Stimulated activated CD8-positive, alpha-beta memory T cell treated with anti-CD3 and anti-CD28 coated beads, Interleukin-7, amount 100 ng/mL, for 24 hours (primary cell): ENCODE measurements around the gene RIOX2.

Experiments used
- DNase-seq: peaks from one replicate; pipeline ENCODE4 v3.0.0-alpha.2; 2020; ENCODE audit warnings: low read depth

RIOX2 gene

DNA sequence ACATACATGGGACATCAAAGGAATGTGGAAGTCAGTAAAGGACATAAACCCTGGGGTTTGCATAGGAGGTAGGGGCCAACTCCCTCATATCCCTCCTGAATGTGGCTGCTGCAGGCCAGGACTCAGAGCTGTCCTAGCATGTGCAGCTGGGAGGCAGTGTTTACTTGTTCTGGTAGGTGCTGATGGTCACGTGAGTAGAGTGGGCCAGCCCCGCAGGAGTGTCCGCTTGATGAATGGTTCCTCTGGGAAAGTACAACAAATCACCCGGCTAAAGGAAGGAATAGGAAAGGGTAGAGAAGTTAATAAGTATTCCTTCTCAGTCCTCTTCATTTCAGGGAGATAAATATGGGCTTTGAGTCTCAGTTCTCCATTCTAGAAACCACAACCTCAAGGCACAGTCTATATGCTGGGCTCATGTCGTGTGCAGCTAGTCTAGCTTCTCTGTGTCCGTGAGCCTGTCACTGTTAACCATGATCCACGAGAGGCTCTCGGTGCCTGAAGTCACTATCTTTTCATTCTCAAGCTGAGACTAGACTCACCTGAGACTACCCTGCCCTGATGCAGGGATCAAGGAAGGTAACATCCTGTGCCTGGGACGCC, 17.9 kb downstream of the RIOX2 start:
- DNase-seq, result no peak

DNA sequence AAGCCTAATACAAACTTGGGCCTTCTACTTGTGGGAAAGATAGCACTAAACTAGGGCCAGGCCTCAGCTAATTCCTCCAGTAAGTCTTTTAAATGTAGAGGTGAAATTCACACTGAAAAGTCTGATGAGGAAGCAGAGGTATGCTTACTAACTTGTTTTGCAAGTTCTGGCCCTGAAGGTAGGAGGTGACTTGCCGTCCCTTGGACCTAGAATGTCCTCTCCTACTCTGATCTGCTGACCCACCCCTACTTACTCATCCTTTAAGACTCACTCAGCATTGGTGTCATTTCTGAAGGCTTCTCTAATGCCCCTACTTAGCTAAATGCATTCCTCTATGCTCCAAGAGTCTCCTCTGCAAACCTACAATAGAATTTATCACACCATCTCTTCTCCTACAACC, 19.4 kb downstream of the RIOX2 start:
- no peak for DNase-seq

DNA sequence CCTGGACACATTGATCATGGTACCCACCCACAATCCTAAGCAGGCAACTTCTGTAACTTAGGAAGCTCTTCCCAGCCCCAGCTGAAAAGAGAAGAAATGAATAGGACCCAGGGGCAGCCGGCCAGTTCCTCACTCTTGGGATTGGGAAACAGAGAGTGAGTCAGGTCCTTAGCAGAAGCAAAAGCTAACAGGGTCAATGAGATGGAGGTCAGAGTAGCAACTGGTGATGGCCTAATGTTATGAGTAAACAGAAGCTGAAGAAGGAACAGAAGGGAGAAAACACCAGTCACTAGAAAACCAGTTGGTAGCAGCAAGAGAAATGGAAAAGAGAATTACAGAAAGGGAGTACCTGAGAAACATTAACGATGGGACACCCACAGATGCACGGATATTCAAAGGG, 20.0 kb downstream of the RIOX2 start:
- no peak for DNase-seq

DNA sequence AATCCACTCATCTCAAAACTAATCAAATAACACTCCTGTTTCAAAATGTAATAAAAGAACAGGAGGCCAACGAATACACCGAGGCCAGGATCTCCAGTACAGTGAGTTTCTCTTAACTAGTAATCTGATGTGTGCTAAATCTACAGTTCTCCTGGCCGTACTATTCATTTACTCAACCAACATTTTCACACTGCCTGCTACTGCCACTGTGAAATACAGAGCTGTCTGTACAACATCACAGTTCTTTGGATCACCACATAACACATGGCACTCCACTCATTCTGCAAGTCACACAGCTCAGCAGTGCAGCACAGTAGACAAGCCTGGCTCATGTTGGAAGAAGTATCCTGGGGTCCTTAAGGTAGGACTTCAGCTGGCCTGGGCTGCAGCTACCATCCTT, 21.9 kb downstream of the RIOX2 start:
- DNase-seq, result no peak

DNA sequence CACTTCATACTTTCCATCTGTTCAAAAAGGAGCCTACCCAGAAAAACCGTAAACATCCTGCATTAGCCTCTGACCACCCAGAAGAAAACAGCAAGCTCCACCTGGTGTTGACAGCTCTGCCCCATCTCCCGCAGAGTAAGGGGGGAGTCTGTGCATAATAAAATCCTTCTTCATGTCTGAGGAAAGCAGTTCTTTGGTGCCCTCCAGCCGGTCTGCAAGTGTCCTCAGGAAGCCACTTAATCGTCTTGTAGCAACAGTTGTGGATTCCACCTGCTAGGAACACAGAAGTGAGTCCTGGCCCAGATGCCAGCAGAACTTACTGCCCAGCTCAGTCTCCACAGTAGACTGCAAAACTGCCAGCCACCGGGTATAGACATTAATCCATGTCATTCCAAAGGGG, 22.5 kb downstream of the RIOX2 start:
- DNase-seq, result no peak

DNA sequence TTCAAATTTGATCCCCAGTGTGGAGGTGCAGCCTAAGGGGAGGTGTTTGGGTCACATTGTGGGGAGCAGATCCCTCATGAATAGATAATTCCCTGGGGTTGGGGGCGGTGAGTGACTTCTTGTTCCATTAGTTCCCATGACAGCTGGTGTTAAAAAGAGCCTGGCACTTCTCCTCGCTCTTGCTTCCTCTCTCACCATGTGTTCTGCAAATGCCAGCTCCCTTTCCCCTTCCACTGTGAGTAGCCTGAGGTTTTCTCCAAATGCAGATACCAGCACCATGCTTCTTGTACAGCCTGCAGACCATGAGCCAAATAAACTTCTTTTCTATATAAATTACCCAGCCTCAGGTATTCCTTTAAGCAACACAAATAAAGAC, 23.1 kb downstream of the RIOX2 start:
- DNase-seq, result no peak

DNA sequence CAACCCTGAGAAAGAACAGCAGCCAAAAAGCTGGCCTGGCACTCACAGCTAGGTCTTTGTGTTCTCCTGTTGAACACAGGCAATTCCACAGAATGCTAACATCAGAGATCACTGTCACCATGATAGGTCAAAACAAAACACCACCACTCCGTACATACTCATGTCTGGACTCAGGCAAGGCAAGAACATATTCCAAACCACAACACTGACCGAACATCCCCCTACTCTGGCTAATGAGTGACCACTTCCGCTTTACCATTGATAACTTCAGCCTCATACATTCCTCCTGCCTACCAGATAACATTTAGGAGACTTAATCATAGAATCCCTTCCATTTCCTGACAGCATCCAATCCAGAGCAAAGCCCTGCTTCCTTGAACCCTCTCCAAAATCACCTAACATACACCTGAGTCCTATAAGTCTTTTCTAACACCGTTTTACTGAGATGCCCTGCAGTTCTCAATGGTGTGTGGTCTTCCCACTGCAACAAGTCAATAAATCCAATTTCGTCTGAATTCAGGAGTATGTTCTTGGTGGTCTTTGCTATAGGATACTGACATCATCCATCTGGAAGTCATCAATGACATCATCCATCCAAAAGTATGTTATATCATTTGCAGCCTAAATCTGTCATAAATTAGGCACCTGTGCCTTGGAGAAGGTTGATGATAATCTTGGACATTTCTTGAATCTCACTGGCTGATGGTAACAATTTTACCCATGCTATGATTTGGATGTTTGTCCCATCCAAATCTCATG, 23.7 kb downstream of the RIOX2 start:
- DNase-seq, result no peak

DNA sequence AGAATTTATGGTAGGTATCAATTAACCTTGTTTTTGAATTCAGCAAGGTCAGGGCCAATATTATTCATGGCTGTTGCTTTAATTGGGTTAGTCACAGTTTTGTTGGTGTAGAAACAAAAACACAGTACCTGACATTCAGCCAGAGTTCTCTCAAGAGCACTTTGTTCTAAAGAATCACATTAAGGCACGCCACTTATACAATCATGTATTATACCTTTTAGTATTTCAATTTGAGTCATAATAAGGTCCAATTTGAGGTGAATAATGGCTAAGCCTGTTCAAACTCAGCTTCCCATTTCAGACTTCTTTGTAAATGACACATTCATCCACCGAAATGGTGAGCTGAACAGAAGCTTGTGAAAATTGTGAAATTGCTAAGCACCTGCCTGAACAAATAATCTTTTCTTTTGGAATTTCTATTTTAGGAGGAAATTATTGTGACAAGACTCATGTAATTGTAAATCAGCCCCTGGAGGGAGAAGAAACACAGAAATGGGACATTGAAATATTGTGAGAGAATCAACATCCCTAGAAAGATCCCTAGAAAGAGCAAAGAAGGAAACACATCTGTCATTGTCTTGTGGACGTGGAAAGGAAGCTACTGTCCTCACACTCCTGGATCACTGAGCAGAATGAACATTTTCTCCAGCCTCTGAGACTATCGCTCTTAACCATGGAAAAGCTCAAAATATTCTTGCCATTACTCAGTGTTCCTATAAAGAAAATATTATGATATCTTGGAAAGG, 29.3 kb downstream of the RIOX2 start:
- no peak for DNase-seq

DNA sequence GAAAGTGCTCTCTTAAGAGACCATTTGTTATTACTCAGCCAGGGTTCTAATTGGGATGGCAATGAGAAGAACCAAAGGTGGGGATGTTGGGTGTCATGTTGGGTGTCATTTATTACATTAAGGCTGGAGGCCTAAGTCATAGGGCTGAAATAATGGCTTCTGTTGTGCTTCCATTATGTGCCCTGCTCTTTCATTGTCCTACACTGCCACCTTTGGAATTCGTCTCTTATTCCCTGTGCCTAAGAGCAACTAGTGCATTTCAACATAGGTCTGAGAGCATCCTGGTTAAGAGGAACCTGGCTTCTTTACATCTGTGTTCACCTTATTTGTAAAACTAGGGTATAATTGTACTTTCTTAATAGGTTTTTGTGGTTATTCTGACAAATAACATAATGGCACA, 32.2 kb downstream of the RIOX2 start:
- DNase-seq, result no peak

DNA sequence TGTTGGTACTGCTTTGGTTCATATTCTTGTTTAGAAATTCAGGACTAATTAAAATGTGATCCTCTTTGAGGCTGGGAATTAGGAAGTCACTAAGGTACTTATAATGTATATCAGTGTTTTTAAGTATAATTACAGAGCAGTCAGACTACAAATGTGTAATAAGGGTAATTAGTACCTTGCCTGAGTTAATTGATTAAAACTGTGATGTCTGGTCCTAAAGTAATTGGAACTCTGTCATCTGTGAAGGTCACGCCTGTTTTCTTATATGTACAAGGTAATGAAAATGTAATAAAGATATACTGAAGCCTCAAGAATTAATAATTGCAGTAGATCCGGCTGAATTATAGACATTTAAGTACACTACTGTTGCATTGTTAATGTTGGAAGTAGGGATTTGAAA, 32.8 kb downstream of the RIOX2 start:
- no peak for DNase-seq

DNA sequence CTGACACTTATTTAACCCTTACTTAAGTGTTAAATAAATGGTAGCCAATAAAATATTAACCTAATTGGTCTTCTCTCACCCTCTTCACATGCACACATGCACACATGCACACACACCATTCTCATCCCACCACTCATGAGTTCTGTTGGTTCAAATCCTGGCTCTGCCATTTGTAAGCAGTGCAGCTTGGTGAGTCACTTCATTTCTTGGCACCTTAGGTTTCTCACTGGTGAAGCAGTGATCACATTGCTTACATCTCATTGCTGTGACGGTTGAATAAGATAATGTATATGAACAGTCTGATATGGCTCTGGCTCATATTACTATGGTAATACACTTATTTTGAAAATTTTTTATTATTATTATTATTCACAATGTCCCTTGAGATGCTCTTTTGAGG, 33.8 kb downstream of the RIOX2 start:
- no peak for DNase-seq

DNA sequence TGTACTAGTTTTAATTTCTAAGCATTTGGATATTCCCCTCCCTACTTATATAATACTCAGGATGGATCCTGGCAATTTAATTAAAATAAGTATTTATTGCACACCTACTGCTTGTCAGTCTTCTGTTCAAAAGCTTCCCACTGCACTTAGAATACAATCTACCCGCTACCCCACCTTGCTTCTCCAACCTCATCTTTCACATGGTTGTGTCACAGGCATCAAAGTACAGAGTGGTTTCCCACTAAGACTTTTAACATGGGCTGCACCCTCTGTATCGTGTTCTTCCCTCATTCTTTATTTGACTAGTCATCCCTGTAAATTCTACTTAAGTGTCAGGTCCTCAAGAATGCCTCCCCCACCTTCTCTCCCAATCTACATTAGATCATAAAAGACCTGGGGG, 35.0 kb downstream of the RIOX2 start:
- DNase-seq, result no peak

DNA sequence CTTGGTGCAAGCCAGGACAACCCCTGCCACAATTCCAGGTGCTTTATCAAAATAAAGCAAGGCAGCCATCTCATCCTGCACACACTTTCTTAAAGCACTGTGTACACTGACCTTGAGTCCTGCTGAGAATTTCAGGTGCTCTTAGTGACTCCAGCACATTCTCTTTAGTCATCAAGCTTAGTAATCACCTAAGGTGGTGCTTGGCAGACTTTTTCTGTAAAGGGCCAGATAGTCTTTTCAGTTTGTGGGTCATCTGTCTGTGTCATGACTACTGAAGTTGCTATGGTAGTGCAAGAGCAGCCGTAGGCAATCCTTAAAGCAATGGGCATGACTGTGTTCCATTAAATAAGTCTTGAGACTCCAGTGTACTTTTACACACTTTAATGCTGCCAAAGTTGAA, 36.4 kb downstream of the RIOX2 start:
- no peak for DNase-seq

DNA sequence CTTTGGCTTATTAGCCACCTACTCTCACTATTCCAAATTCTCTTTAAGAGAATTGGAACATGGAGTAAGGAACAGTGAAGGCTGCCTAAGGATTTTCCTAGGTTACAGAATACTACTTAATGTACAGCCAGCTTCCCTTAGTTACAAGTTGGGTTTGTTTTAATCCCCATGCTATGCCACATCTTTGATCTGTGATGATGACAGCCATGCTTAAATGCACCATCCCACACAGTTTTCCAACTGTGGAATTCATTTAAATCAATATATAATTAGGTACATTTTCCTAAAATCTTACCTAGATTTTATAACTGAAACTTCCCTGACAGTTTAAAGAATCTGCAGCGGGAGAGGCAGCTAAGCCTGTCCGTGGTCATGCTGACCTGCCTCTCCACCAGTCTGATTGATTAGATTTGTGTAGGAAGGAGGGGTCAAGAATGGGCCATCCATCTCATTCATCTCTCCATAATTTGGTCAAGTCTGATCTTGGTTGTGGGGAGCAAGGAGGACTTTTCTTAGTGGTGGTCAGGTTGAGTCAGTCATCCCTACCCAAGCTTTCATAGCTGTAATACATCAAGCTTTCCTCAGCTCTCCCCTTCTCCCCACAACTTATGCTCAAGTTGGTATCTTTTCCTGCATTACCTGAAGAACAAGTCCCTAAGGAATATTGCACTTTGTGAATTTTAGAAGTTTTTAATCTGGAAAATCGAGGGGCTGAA, 37.1 kb downstream of the RIOX2 start:
- no peak for DNase-seq

DNA sequence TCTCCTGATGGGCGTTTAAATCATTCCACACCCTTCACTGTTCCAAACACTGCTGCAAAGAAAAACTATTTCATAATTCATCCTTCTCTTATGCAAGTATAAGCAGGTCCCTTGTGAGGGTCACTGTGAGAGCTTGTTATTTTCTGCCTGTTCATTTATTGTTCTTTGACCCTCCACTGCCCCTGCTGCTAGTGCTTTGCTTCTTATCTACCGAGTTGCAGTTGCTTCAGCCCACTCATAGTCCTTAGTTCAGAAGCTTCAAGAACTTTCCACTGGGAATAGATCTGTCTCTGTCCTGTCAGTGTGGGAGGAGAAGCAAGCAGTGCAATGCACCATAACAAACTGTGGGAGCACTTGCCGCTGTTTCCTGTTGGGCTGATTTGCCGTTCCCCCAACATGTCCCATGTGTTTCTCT, 39.8 kb downstream of the RIOX2 start:
- no peak for DNase-seq

DNA sequence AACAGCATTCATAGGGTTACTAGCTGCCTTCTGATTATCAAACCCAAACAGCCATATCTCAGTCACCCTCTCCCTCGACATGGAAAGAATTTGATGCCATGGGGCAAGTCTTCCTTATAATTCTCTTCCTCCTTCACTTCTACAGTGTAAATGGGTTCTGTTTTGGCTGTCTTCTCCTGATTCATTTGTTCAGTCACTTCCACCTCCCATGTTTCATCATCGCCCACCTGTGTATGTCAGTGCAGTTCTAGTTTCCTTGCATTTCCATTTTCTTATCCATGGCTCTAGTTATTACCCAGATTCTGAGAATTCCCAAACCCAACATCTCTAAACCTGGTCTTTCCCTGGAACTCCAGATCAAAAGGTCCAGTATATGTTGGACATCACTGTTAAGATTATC, 41.0 kb downstream of the RIOX2 start:
- DNase-seq, result no peak

DNA sequence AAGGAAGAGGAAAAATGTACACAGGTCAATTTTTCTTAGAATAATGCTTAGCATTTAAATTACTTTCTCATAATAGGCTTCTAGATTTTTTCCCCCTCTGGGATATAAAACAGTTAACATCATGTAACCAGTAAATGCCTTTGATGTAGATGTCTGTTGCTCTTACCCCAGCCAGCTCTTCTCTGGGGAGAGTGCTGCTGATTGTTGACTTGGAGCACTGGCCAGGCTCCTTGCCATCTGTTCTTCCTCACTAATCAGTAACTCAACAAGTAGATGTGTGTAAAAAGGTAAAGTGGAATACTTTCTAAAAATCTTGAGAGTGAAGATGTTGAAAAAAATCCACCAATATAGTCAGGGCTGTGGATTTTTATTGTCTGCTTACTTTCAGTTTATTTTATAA, 42.2 kb downstream of the RIOX2 start:
- no peak for DNase-seq

DNA sequence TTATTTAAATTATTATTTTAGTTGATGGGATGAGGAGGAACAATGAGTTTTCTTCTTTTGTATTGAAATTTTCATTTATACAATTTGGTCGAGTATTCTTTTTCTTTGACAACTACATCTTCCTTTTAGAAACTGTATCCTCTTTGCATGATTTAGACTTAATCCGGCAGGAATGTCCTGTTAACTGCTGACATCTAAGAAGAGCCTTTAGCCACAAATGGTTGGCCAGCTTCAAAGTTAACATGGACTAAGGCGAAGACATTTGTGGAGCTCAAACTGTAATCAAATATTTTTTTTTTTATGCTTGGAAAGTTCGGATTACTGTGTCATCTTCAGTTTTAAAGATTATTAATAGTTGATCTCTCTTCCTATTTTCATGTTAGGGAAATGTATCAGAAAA, 43.2 kb downstream of the RIOX2 start:
- DNase-seq, result no peak

DNA sequence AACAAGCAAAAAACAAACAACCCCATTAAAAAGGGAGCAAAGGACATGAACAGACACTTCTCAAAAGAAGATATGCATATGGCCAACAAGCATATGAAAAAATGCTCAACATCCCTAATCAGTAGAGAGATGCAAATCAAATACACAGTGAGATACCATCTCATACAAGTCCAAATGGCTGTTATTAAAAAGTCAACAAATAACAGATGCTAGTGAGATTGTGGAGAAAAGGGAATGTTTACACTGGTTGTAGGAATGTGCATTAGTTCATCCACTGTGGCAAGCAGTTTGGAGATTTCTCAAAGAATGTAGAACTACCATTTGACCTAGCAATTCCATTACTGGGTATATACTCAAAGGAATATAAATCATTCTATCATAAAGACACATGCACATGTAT, 44.5 kb downstream of the RIOX2 start:
- no peak for DNase-seq

DNA sequence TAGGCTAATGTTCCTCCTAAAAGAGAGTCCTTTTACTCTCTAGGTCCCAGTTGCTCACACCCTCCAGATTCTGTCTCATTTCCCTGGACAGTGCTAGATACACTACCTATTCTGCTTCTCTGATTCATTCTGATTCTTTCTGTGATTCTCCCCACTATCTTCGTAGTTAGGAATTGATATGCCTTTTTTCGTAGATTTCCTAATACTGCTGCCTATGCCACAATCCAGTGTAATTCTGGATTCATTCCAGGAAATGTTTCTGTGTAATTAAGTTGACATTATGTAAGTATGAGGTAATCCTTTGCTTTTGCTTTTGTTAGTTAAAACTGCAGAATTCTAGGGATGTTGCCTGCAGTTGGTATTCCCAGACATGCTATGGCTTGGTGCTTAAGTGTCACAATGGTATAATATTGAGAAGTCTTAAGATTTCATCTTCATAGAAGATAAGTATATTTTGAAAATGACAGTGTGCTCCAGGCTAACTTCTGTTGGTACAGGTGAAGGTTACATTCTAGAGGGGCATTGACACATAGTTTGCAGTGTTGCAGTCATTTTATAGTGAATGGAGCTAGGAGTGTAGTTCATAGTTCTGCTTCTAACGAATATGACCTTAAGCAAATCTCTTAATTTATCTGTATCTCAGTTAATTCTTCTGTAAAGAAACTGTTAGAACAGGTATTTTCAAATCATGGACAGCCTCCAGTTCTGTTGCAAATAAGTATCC, 54.3 kb downstream of the RIOX2 start:
- DNase-seq, result no peak

DNA sequence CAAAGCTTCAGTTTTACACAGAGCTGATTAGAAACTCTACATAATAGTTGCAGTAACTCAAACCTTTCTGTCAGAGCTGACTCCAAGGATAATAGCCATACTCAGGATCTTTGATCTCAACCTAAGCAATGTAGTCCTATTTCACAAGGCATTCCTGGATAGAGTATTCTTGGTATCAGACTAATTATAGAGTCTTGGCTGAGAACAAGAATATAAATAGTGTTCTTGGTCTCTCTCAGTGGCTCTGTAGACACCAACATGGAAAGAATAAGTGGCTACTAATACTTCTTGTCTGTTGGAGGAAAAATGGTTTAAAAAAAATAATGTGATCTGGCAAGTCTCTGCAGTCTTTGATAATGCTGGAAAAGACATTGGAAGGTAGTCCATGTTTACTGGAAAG, 55.7 kb downstream of the RIOX2 start:
- no peak for DNase-seq

DNA sequence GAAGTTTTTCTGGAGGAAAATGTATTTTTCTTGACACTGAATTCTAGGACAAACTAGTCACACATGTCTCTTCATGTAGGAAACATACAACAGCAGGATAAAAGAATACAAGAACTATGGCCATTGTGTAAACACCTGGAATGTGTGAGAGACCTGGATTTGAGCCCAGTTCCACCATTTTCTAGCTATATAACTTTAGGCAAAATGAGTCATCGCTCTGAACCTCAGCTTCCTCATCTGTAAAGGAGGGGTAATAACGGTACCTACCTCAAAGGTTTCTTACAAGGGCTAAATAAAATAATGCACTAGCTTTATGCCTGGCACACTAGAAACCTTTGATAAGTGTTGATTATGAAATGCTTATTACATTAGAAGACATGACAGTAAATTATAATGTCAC, 57.8 kb downstream of the RIOX2 start:
- no peak for DNase-seq
